IMR-90 (cell line): Measurements from ENCODE around the gene DNAJC17. TPM values are rescaled to one million over a fixed set of nuclear protein-coding genes. Genes with fewer than 3 reads are reported as not detected.

Source experiments
- ATAC-seq: fragments of 200-7000 bp; cut with Tn5 transposase; 2 replicates; pipeline ENCODE4 v1.9.1; 2020; ENCODE audit warnings: low read depth, mild to moderate bottlenecking, moderate library complexity
- BruUV-seq: library from RNA; stranded (reverse); fragments of 400-500 nt; replicated peaks from 2 replicates; lab custom pipeline; 2021; lab: Mats Ljungman, UMichigan
- CTCF ChIA-PET: fragments of 300-600 bp; formaldehyde crosslinking; extraction: SDS; loops from one replicate; lab custom pipeline; 2021; ENCODE audit warnings: antibody characterized with exemption; lab: Yijun Ruan, JAX
- POLR2A ChIA-PET: fragments of 300-600 bp; sonication (Branson Sonifier 250); formaldehyde crosslinking; loops from one replicate; lab custom pipeline; 2022; ENCODE audit warnings: antibody characterized with exemption; ENCODE audit not compliant: unreplicated experiment; lab: Charles Lee
- DNase-seq: peaks from one replicate; pipeline ENCODE4 v3.0.0; 2013
- H2AFZ ChIP-seq: replicated peaks from 2 replicates; pipeline ENCODE3; 2013; ENCODE audit warnings: low read length, mild to moderate bottlenecking; ENCODE audit not compliant: poor library complexity
- H2AK5ac ChIP-seq: 2 replicates; pipeline ENCODE4 v1.6.1; 2013; ENCODE audit warnings: low read depth, low read length, inconsistent platforms
- H2AK9ac ChIP-seq: replicated peaks from 2 replicates; pipeline ENCODE3; 2013; ENCODE audit warnings: mild to moderate bottlenecking, low read depth, low read length, moderate library complexity; ENCODE audit not compliant: poor library complexity
- H2BK120ac ChIP-seq: 2 replicates; pipeline ENCODE4 v1.6.1; 2013; ENCODE audit warnings: low read depth, low read length, inconsistent platforms
- H2BK15ac ChIP-seq: 3 replicates; pipeline ENCODE4 v1.6.1; 2013; ENCODE audit warnings: low read depth, low read length, inconsistent platforms
- H2BK20ac ChIP-seq: 2 replicates; pipeline ENCODE4 v1.6.1; 2013; ENCODE audit warnings: low read depth, mild to moderate bottlenecking, inconsistent platforms, low read length, moderate library complexity
- H2BK5ac ChIP-seq: 2 replicates; pipeline ENCODE4 v1.6.1; 2013; ENCODE audit warnings: mild to moderate bottlenecking, low read depth, low read length, inconsistent platforms; ENCODE audit not compliant: poor library complexity, severe bottlenecking
- H3K14ac ChIP-seq: replicated peaks from 2 replicates; pipeline ENCODE4 v1.6.1; 2013; ENCODE audit warnings: low read depth, low read length, inconsistent platforms
- H3K18ac ChIP-seq: 2 replicates; pipeline ENCODE4 v1.6.1; 2013; ENCODE audit warnings: low read depth, low read length, control low read depth
- H3K23ac ChIP-seq: 2 replicates; pipeline ENCODE4 v1.6.1; 2013; ENCODE audit warnings: low read depth, low read length, inconsistent platforms
- H3K27ac ChIP-seq: 2 replicates; pipeline ENCODE4 v1.5.1; 2013; ENCODE audit warnings: mild to moderate bottlenecking, control low read depth, low read length; ENCODE audit not compliant: insufficient read depth
- H3K27me3 ChIP-seq: 2 replicates; pipeline ENCODE4 v1.6.1; 2013; ENCODE audit warnings: low read length; ENCODE audit not compliant: control insufficient read depth, insufficient read depth
- H3K36me3 ChIP-seq: 2 replicates; pipeline ENCODE4 v1.6.1; 2013; ENCODE audit warnings: low read length, mixed read lengths; ENCODE audit not compliant: control insufficient read depth, insufficient read depth
- H3K4ac ChIP-seq: 2 replicates; pipeline ENCODE4 v1.6.1; 2013; ENCODE audit warnings: low read depth, low read length, inconsistent platforms
- H3K4me1 ChIP-seq: 2 replicates; pipeline ENCODE4 v1.6.1; 2013; ENCODE audit warnings: low read length, mixed read lengths; ENCODE audit not compliant: control insufficient read depth, insufficient read depth
- H3K4me2 ChIP-seq: 2 replicates; pipeline ENCODE4 v1.6.1; 2013; ENCODE audit warnings: low read depth, mild to moderate bottlenecking, control low read depth, low read length, moderate library complexity
- H3K4me3 ChIP-seq: 2 replicates; pipeline ENCODE4 v1.5.1; 2013; ENCODE audit warnings: low read depth, mild to moderate bottlenecking, control low read depth, low read length, moderate library complexity; ENCODE audit not compliant: insufficient read depth
- H3K56ac ChIP-seq: 2 replicates; pipeline ENCODE4 v1.6.1; 2013; ENCODE audit warnings: low read length, inconsistent platforms; ENCODE audit not compliant: insufficient read depth; ENCODE audit errors: extremely low read depth
- H3K79me1 ChIP-seq, 2 experiments: 2 replicates each; pipeline ENCODE4 v1.6.1; 2013; ENCODE audit warnings: low read length in 2 of 2, inconsistent platforms in 1 of 2, low read depth in 1 of 2
- H3K9ac ChIP-seq: 2 replicates; pipeline ENCODE4 v1.6.1; 2013; ENCODE audit warnings: low read depth, low read length, control low read depth
- H3K9me1 ChIP-seq: 2 replicates; pipeline ENCODE4 v1.6.1; 2013; ENCODE audit warnings: low read length, inconsistent platforms; ENCODE audit not compliant: insufficient read depth
- H3K9me3 ChIP-seq: 2 replicates; pipeline ENCODE4 v1.6.1; 2013; ENCODE audit warnings: low read length; ENCODE audit not compliant: control insufficient read depth, insufficient read depth
- H4K20me1 ChIP-seq: 2 replicates; pipeline ENCODE4 v1.6.1; 2013; ENCODE audit warnings: low read length, inconsistent platforms; ENCODE audit not compliant: insufficient read depth
- H4K5ac ChIP-seq: 2 replicates; pipeline ENCODE4 v1.6.1; 2013; ENCODE audit warnings: mild to moderate bottlenecking, low read depth, low read length, control low read depth
- H4K8ac ChIP-seq, 2 experiments: 2 replicates each; pipeline ENCODE4 v1.6.1; 2013; ENCODE audit warnings: low read depth in 2 of 2, low read length in 2 of 2, control low read depth in 1 of 2, inconsistent platforms in 1 of 2
- H4K91ac ChIP-seq: 2 replicates; pipeline ENCODE4 v1.6.1; 2013; ENCODE audit warnings: low read depth, low read length, inconsistent platforms; ENCODE audit not compliant: insufficient read depth
- FOS ChIP-seq: fragments of 150-350 bp; IDR thresholded peaks from 2 replicates; pipeline ENCODE4 v1.6.1; 2016; ENCODE audit warnings: low read depth, low read length
- WGBS, 2 experiments: methylation state at CpG; one replicate each; pipeline versions ENCODE4 v1.1.5 to v1.1.7; 2013; ENCODE audit warnings: missing lambda C conversion rate in 2 of 2; ENCODE audit not compliant: insufficient read length in 1 of 2; ENCODE audit errors: extremely low coverage in 2 of 2; 5-methylcytosine and 5-hydroxymethylcytosine counted together
- dilution Hi-C: fragments of 300-500 bp; cut with HindIII; formaldehyde crosslinking; loops from one replicate; pipeline ENCODE4 v1.14.3; 2018; ENCODE audit warnings: low sequenced_read_pairs; ENCODE audit not compliant: unreplicated experiment
- in situ Hi-C: fragments of 300-500 bp; cut with MboI; formaldehyde crosslinking; loops from 3 replicates; pipeline ENCODE4 v1.14.3; 2019; ENCODE audit warnings: low sequenced_read_pairs, inconsistent platforms, mixed read lengths
- intact Hi-C: fragments of 100-400 bp; cut with micrococcal nuclease; formaldehyde crosslinking; loops from 2 replicates; pipeline ENCODE4 v1.10.0; 2022
- polyA plus RNA-seq, 3 experiments: library from polyadenylated mRNA; depleted of rRNA; stranded (reverse); fragments of >200 nt; gene quantifications; 2 replicates each; pipeline ENCODE4 v1.2.3, GENCODE V29; 2012; ENCODE audit warnings: low replicate concordance in 1 of 3
- total RNA-seq: library from RNA; depleted of rRNA; stranded (reverse); fragments of >200 nt; gene quantifications from 2 replicates; pipeline ENCODE4 v1.2.3, GENCODE V29; 2012
- TF ChIP-seq, protein P1 (sequence below): fragments of 150-350 bp; IDR thresholded peaks from 2 replicates; pipeline ENCODE4 v1.6.1; 2017; ENCODE audit warnings: mild to moderate bottlenecking, antibody characterized with exemption, low read length, low read depth

Gene DNAJC17
- total and polyA plus RNA-seq, 2 of the 4 experiments (the other 2 are of a cell fraction): 58.6 to 107 TPM

- H3K79me1 ChIP-seq: peaks cover 44 to 75% of the 10 kb centered on the region in 2 experiments
- no peak overlapping the region for H3K4me2 ChIP-seq
- H4K8ac ChIP-seq: peak overlapping the region in 1 of 2 experiments; percentile 7; a peak in 1 of 4 replicates
- in situ Hi-C loops: no loop called here
- no peak for DNase-seq
- TF ChIP-seq FOS: peak; percentile 18; the same call in 1 of the 2 replicates
- TF ChIP-seq, protein P1, sequence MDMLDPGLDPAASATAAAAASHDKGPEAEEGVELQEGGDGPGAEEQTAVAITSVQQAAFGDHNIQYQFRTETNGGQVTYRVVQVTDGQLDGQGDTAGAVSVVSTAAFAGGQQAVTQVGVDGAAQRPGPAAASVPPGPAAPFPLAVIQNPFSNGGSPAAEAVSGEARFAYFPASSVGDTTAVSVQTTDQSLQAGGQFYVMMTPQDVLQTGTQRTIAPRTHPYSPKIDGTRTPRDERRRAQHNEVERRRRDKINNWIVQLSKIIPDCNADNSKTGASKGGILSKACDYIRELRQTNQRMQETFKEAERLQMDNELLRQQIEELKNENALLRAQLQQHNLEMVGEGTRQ: no peak
- BruUV-seq: no TSS peak
- peak overlapping the region; percentile 34 for H2BK5ac ChIP-seq
- no peaks in the 10 kb centered on the region for H3K27me3 ChIP-seq
- H3K56ac ChIP-seq: no peak overlapping the region
- no peak overlapping the region for H2AK5ac ChIP-seq
- no peak overlapping the region for H2BK15ac ChIP-seq
- peak overlapping the region; percentile 66 for H2AK9ac ChIP-seq
- intact Hi-C loops: no loop called here
- whole genome bisulfite sequencing, 2 experiments: no CpG with 5 or more reads among the region's 3 CpGs
- 0 out of 2 replicates have a peak overlapping the region, but pooled peaks have one; percentile 39 for H3K14ac ChIP-seq
- no peak overlapping the region for H2AFZ ChIP-seq
- peak overlapping the region; percentile 32; the same call in 1 of the 2 replicates for H3K23ac ChIP-seq
- H3K27ac ChIP-seq: no peak overlapping the region
- no peak overlapping the region for H3K4me3 ChIP-seq
- peaks cover 2% of the 10 kb centered on the region; the same call in 1 of the 2 replicates for H3K36me3 ChIP-seq
- H3K4ac ChIP-seq: no peak overlapping the region
- H3K9ac ChIP-seq: no peak overlapping the region
- no peak overlapping the region; the same call in 1 of the 2 replicates for H4K91ac ChIP-seq
- no peak; the same call in 1 of the 2 replicates for ATAC-seq
- POLR2A ChIA-PET: no interaction called here
- peaks cover 14% of the 10 kb centered on the region for H3K4me1 ChIP-seq
- H2BK20ac ChIP-seq: no peak overlapping the region
- peaks cover 37% of the 10 kb centered on the region; the same call in 1 of the 2 replicates for H4K20me1 ChIP-seq
- H3K9me1 ChIP-seq: peaks cover 14% of the 10 kb centered on the region; the same call in 1 of the 2 replicates
- H2BK120ac ChIP-seq: no peak overlapping the region
- no peak overlapping the region for H3K18ac ChIP-seq
- no peaks in the 10 kb centered on the region for H3K9me3 ChIP-seq
- H4K5ac ChIP-seq: no peak overlapping the region; the same call in 1 of the 2 replicates
- dilution Hi-C loops: no loop called here
- CTCF ChIA-PET: no interaction called here
Measured at GRCh38 chr15:40790718-40791117, 16.6 kb downstream of the DNAJC17 start.
